Lung (tissue), 12 donors: ENCODE data around the gene FOXP1. TPM values are rescaled to one million over a fixed set of nuclear protein-coding genes. Genes with fewer than 3 reads are reported as not detected.
"Not testable (repeated sequence)": the region's sequence is repeated elsewhere in the genome, so short reads cannot be mapped to it uniquely, and the experiment has no call there.

Experiments used
- ATAC-seq: fragments of 200-7000 bp; cut with Tn5 transposase; one replicate; pipeline ENCODE4 v1.9.1; 2020; ENCODE audit warnings: moderate number of reproducible peaks; ENCODE audit not compliant: insufficient read depth, low FRiP score
- DNase-seq, 3 donors: peaks; one replicate each; pipeline ENCODE4 v3.0.0-alpha.2; 2013 to 2017
- H3K27ac ChIP-seq, 2 donors: one replicate each; pipeline ENCODE4 v1.5.1; 2013; ENCODE audit warnings: mild to moderate bottlenecking in 2 of 2, moderate library complexity in 2 of 2, control low read depth in 1 of 2, inconsistent platforms in 1 of 2, low read depth in 1 of 2, low read length in 1 of 2
- H3K27me3 ChIP-seq, 3 donors: one replicate each; pipeline ENCODE4 v1.5.1; 2013; ENCODE audit warnings: low read length in 2 of 3; ENCODE audit not compliant: control insufficient read depth in 3 of 3, insufficient read depth in 3 of 3
- H3K36me3 ChIP-seq, 4 donors: one replicate each; pipeline ENCODE4 v1.5.1; 2013; ENCODE audit warnings: low read length in 4 of 4, mild to moderate bottlenecking in 1 of 4, moderate library complexity in 1 of 4; ENCODE audit not compliant: control insufficient read depth in 4 of 4, insufficient read depth in 4 of 4
- H3K4me1 ChIP-seq, 5 donors: one replicate each; pipeline ENCODE4 v1.5.1; 2013; ENCODE audit warnings: low read length in 5 of 5, mild to moderate bottlenecking in 2 of 5, moderate library complexity in 1 of 5; ENCODE audit not compliant: control insufficient read depth in 5 of 5, insufficient read depth in 5 of 5
- H3K4me3 ChIP-seq: one replicate; pipeline ENCODE4 v1.5.1; 2013; ENCODE audit warnings: mild to moderate bottlenecking, control low read depth, moderate library complexity
- H3K9ac ChIP-seq, 2 donors: one replicate each; pipeline ENCODE4 v1.5.1; 2013; ENCODE audit warnings: low read length in 2 of 2, control low read depth in 1 of 2; ENCODE audit not compliant: insufficient read depth in 1 of 2
- H3K9me3 ChIP-seq, 4 donors: one replicate each; pipeline ENCODE4 v1.5.1; 2013; ENCODE audit warnings: low read length in 3 of 4, mild to moderate bottlenecking in 1 of 4, moderate library complexity in 1 of 4; ENCODE audit not compliant: control insufficient read depth in 4 of 4, insufficient read depth in 3 of 4
- CTCF ChIP-seq: IDR thresholded peaks from 2 replicates; pipeline ENCODE4 v1.5.1; 2012; ENCODE audit warnings: mild to moderate bottlenecking; ENCODE audit errors: control extremely low read depth, extremely low read depth
- WGBS, 2 donors: extraction: QIAGEN DNeasy Blood & Tissue Kit; methylation state at CpG; one replicate each; pipeline ENCODE4 v1.1.7; 2013; 5-methylcytosine and 5-hydroxymethylcytosine counted together
- polyA plus RNA-seq, 2 donors: library from polyadenylated mRNA; stranded (reverse); fragments of 200-250 nt; gene quantifications; one replicate each; pipeline ENCODE4 v1.2.1, GENCODE V29; 2013
- total RNA-seq, 2 donors: library from RNA; depleted of rRNA in 1 of 2; stranded (reverse); fragments of >200 nt in 1 of 2; gene quantifications; one replicate each; pipeline ENCODE4 v1.2.1, GENCODE V29; 2014 to 2021
- donor health status: control.
- donor health status: control.
- donor health status: Bipolar disorder and iron deficiency.
- donor health status: healthy.
- donor health status: DM: yes; HTN: yes; CAD: no.

The FOXP1 gene
- total and polyA plus RNA-seq, 4 donors: 13.8 to 287 (median 73.9) TPM

- 88 to 92% methylated on average over 3 of the region's 3 CpGs for WGBS, 2 donors
- Histone ChIP-seq H3K27me3 (no peaks in the 10 kb centered on the region), H3K9ac (no peak overlapping the region), H3K4me3 (no peak overlapping the region), H3K9me3 (no peaks in the 10 kb centered on the region), H3K27ac (no peak overlapping the region), H3K4me1 (no peaks in the 10 kb centered on the region), H3K36me3 (no peaks in the 10 kb centered on the region)
- DNase-seq (peak in 2 of 3 donors; percentile 39 to 41), ATAC-seq (no peak)
- TF ChIP-seq CTCF: no peak
Measured at GRCh38 chr3:71325715-71326114, 257.8 kb downstream of the FOXP1 start.

- not testable (repeated sequence) for H3K27ac ChIP-seq, H3K4me3 ChIP-seq, H3K4me1 ChIP-seq, ATAC-seq, H3K9ac ChIP-seq, H3K27me3 ChIP-seq, H3K9me3 ChIP-seq, H3K36me3 ChIP-seq, DNase-seq
- 78 to 98% methylated on average over 5 of the region's 5 CpGs for WGBS, 2 donors
Measured at GRCh38 chr3:71324224-71324623, 259.3 kb downstream of the FOXP1 start.

- Histone ChIP-seq H3K4me3 (no peak overlapping the region), H3K36me3 (no peaks in the 10 kb centered on the region), H3K4me1 (peaks cover 0 to 7% (median 4%) of the 10 kb centered on the region in 5 donors), H3K9ac (no peak overlapping the region), H3K27ac (no peak overlapping the region), H3K9me3 (no peaks in the 10 kb centered on the region), H3K27me3 (no peaks in the 10 kb centered on the region)
- WGBS, 2 donors: 74 to 79% methylated on average over 5 of the region's 5 CpGs
- ATAC-seq: no peak
- no peak for DNase-seq
- no peak for TF ChIP-seq CTCF
Measured at GRCh38 chr3:71323558-71323957, 260.0 kb downstream of the FOXP1 start.

- no peak for DNase-seq
- no peaks in the 10 kb centered on the region for H3K9me3 ChIP-seq
- H3K4me3 ChIP-seq: no peak overlapping the region
- no peak for TF ChIP-seq CTCF
- no peak for ATAC-seq
- H3K9ac ChIP-seq: no peak overlapping the region
- WGBS, 2 donors: 95 to 100% methylated on average over 1 of the region's 1 CpG
- H3K27ac ChIP-seq: no peak overlapping the region
- H3K4me1 ChIP-seq: peaks cover 0 to 19% (median 6%) of the 10 kb centered on the region in 5 donors
- H3K27me3 ChIP-seq: no peaks in the 10 kb centered on the region
- H3K36me3 ChIP-seq: no peaks in the 10 kb centered on the region
Measured at GRCh38 chr3:71322154-71322553, 261.4 kb downstream of the FOXP1 start.
